WTC11 (cell line): ENCODE measurements around the gene GNAO1. TPM values are rescaled to one million over a fixed set of nuclear protein-coding genes. Genes with fewer than 3 reads are reported as not detected.
A peak's percentile ranks its signal among the peaks of the same experiment; 100 is the strongest.

Experiments used
- ATAC-seq: fragments of 200-7000 bp; cut with Tn5 transposase; 2 replicates; pipeline ENCODE4 v1.10.0; 2021; ENCODE audit warnings: mild to moderate bottlenecking, moderate library complexity
- CTCF ChIA-PET: fragments of 300-600 bp; sonication (Branson Sonifier 250); formaldehyde crosslinking; loops from one replicate; lab custom pipeline; 2021; ENCODE audit warnings: antibody characterized with exemption; lab: Charles Lee
- POLR2A ChIA-PET: fragments of 350-600 bp; sonication (Branson Sonifier 250); formaldehyde crosslinking; loops from one replicate; lab custom pipeline; 2021; ENCODE audit warnings: antibody characterized with exemption; lab: Charles Lee
- DNase-seq: peaks from one replicate; pipeline ENCODE4 v3.0.0; 2021; ENCODE audit warnings: low spot score
- H3K27ac Mint-ChIP-seq: 2 replicates; pipeline ENCODE4 v1.8.0; 2021; ENCODE audit warnings: mixed read lengths
- H3K27me3 Mint-ChIP-seq: 2 replicates; pipeline ENCODE4 v1.8.0; 2021; ENCODE audit warnings: low read depth, mild to moderate bottlenecking, moderate library complexity, mixed read lengths
- H3K36me3 Mint-ChIP-seq: 2 replicates; pipeline ENCODE4 v1.8.0; 2021; ENCODE audit warnings: mixed read lengths
- H3K4me1 Mint-ChIP-seq: 2 replicates; pipeline ENCODE4 v1.8.0; 2022; ENCODE audit warnings: mixed read lengths
- H3K4me3 Mint-ChIP-seq: 2 replicates; pipeline ENCODE4 v1.8.0; 2021; ENCODE audit warnings: mild to moderate bottlenecking, moderate library complexity, mixed read lengths
- H3K9me3 Mint-ChIP-seq: 2 replicates; pipeline ENCODE4 v1.8.0; 2021; ENCODE audit warnings: mixed read lengths
- CREB1 ChIP-seq: sonication (generic); formaldehyde crosslinking; IDR thresholded peaks from 2 replicates; pipeline ENCODE4 v1.8.0; 2023; ENCODE audit warnings: mild to moderate bottlenecking, missing genetic modification reagents
- JUN ChIP-seq: sonication (generic); formaldehyde crosslinking; IDR thresholded peaks from 2 replicates; pipeline ENCODE4 v1.8.0; 2023; ENCODE audit warnings: mild to moderate bottlenecking, missing genetic modification reagents
- OVOL2 ChIP-seq: fragments of 250-450 bp; sonication (Bioruptor Pico); IDR thresholded peaks from 2 replicates; pipeline ENCODE4 v1.9.0; 2021; ENCODE audit warnings: mild to moderate bottlenecking, borderline replicate concordance
- SMAD4 ChIP-seq: sonication (generic); formaldehyde crosslinking; IDR thresholded peaks from 2 replicates; pipeline ENCODE4 v1.8.0; 2022; ENCODE audit warnings: mild to moderate bottlenecking, missing genetic modification reagents
- SP1 ChIP-seq: sonication (generic); formaldehyde crosslinking; conservative IDR thresholded peaks from 2 replicates; pipeline ENCODE4 v1.8.1; 2022; ENCODE audit warnings: missing genetic modification reagents
- TEAD1 ChIP-seq: sonication (generic); formaldehyde crosslinking; IDR thresholded peaks from 2 replicates; pipeline ENCODE4 v1.8.0; 2022; ENCODE audit warnings: mild to moderate bottlenecking, missing genetic modification reagents
- TEAD4 ChIP-seq: sonication (generic); formaldehyde crosslinking; IDR thresholded peaks from 2 replicates; pipeline ENCODE4 v1.8.0; 2022; ENCODE audit warnings: mild to moderate bottlenecking, missing genetic modification reagents
- USF2 ChIP-seq: sonication (generic); formaldehyde crosslinking; IDR thresholded peaks from 2 replicates; pipeline ENCODE4 v1.8.1; 2023; ENCODE audit warnings: mild to moderate bottlenecking, missing genetic modification reagents, moderate library complexity
- ZBTB43 ChIP-seq: sonication (generic); formaldehyde crosslinking; IDR thresholded peaks from 2 replicates; pipeline ENCODE4 v1.8.1; 2023; ENCODE audit warnings: mild to moderate bottlenecking, missing genetic modification reagents
- ZNF281 ChIP-seq: sonication (generic); formaldehyde crosslinking; IDR thresholded peaks from 2 replicates; pipeline ENCODE4 v1.8.0; 2023; ENCODE audit warnings: mild to moderate bottlenecking, missing genetic modification reagents
- total RNA-seq: library from RNA; stranded (reverse); gene quantifications from 3 replicates; pipeline ENCODE4 v1.2.3, GENCODE V29; 2021
- TF ChIP-seq, protein P1 (sequence below): sonication (generic); formaldehyde crosslinking; IDR thresholded peaks from 2 replicates; pipeline ENCODE4 v1.8.1; 2023; ENCODE audit warnings: mild to moderate bottlenecking, moderate library complexity, missing genetic modification reagents
- TF ChIP-seq, protein P2 (sequence below): sonication (generic); formaldehyde crosslinking; IDR thresholded peaks from 2 replicates; pipeline ENCODE4 v1.8.0; 2022; ENCODE audit warnings: mild to moderate bottlenecking, missing genetic modification reagents
- TF ChIP-seq, protein P3 (sequence below): sonication (generic); formaldehyde crosslinking; IDR thresholded peaks from 2 replicates; pipeline ENCODE4 v1.8.0; 2022; ENCODE audit warnings: mild to moderate bottlenecking, missing genetic modification reagents
- TF ChIP-seq, protein P4 (sequence below): sonication (generic); formaldehyde crosslinking; IDR thresholded peaks from 2 replicates; pipeline ENCODE4 v1.8.1; 2022; ENCODE audit warnings: low read depth, missing genetic modification reagents, borderline replicate concordance

The GNAO1 gene
- total RNA-seq, 1 experiment from 2014 or later = 30.6 TPM

DNA sequence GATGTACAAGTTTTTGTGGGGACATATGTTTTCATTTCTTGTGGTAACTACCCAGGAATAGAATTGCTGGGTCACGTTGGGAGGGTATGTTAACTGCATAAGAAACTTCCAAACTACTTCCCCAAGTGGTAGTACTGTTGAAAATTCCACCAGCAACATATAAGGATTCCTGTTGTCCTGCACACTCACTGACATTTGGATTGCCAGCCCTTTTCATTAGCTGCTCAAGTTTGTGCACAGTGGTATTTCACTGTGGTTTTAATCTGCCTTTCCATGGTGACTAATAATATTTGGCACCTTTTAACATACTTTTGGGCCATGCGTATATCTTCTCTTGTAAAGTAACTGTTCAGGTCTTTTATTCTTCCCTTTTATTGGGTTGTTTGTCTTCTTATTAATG, 103.3 kb downstream of the GNAO1 start (continued):
- TF ChIP-seq, protein P1, sequence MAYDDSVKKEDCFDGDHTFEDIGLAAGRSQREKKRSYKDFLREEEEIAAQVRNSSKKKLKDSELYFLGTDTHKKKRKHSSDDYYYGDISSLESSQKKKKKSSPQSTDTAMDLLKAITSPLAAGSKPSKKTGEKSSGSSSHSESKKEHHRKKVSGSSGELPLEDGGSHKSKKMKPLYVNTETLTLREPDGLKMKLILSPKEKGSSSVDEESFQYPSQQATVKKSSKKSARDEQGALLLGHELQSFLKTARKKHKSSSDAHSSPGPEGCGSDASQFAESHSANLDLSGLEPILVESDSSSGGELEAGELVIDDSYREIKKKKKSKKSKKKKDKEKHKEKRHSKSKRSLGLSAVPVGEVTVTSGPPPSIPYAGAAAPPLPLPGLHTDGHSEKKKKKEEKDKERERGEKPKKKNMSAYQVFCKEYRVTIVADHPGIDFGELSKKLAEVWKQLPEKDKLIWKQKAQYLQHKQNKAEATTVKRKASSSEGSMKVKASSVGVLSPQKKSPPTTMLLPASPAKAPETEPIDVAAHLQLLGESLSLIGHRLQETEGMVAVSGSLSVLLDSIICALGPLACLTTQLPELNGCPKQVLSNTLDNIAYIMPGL (CRISPR knock-in tag) = no peak
- TF ChIP-seq, all 79 proteins: peak for 0

- peaks cover 27% of the 10 kb centered on the region for H3K27me3 Mint-ChIP-seq
- no peak for DNase-seq
- ChIA-PET CTCF (interaction anchor here (1.0 to 8.2 kb wide), 4 partner anchors 10 to 31 kb away, joined by 3 to 36 read pairs (median 7); no protein-coding TSS in a partner anchor), POLR2A (no interaction called here)
- H3K27ac Mint-ChIP-seq = no peak overlapping the region
- peaks cover 33% of the 10 kb centered on the region for H3K4me1 Mint-ChIP-seq
- TF ChIP-seq ZBTB43 (CRISPR knock-in tag) = no peak
- TF ChIP-seq SP1 (CRISPR knock-in tag) = no peak
- TF ChIP-seq CREB1 (CRISPR knock-in tag) = no peak
- TF ChIP-seq, protein P2, sequence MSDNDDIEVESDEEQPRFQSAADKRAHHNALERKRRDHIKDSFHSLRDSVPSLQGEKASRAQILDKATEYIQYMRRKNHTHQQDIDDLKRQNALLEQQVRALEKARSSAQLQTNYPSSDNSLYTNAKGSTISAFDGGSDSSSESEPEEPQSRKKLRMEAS (CRISPR knock-in tag) = no peak
- TF ChIP-seq, all 79 proteins: peak for 0
- no peak for ATAC-seq
- Mint-ChIP-seq H3K9me3 (no peaks in the 10 kb centered on the region), H3K36me3 (no peaks in the 10 kb centered on the region), H3K4me3 (no peak overlapping the region)
Observed at GRCh38 chr16:56295059-56295665, 103.9 kb downstream of the GNAO1 start.

- Mint-ChIP-seq H3K36me3 (no peaks in the 10 kb centered on the region), H3K4me1 (peaks cover 33% of the 10 kb centered on the region), H3K4me3 (no peak overlapping the region), H3K9me3 (no peaks in the 10 kb centered on the region), H3K27me3 (peaks cover 27% of the 10 kb centered on the region), H3K27ac (no peak overlapping the region)
- ATAC-seq = peak; percentile 69
- ChIA-PET POLR2A (interaction anchor here (0.9 kb wide), 1 partner anchor 14 kb away, joined by 3 read pairs; no protein-coding TSS in a partner anchor), CTCF (interaction anchor here (0.8 to 8.2 kb wide), 9 partner anchors 9 to 350 kb away, joined by 3 to 36 read pairs (median 5); no protein-coding TSS in a partner anchor)
- no peak for DNase-seq
- TF ChIP-seq, protein P2 (CRISPR knock-in tag) = no peak
- TF ChIP-seq JUN (no peak), ZNF281 (CRISPR knock-in tag) (no peak), TEAD4 (no peak), OVOL2 (CRISPR knock-in tag) (no peak), TEAD1 (no peak), CREB1 (CRISPR knock-in tag) (no peak), SMAD4 (no peak), USF2 (CRISPR knock-in tag) (no peak)
- TF ChIP-seq, protein P3, sequence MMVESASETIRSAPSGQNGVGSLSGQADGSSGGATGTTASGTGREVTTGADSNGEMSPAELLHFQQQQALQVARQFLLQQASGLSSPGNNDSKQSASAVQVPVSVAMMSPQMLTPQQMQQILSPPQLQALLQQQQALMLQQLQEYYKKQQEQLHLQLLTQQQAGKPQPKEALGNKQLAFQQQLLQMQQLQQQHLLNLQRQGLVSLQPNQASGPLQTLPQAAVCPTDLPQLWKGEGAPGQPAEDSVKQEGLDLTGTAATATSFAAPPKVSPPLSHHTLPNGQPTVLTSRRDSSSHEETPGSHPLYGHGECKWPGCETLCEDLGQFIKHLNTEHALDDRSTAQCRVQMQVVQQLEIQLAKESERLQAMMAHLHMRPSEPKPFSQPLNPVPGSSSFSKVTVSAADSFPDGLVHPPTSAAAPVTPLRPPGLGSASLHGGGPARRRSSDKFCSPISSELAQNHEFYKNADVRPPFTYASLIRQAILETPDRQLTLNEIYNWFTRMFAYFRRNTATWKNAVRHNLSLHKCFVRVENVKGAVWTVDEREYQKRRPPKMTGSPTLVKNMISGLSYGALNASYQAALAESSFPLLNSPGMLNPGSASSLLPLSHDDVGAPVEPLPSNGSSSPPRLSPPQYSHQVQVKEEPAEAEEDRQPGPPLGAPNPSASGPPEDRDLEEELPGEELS = no peak
- TF ChIP-seq, protein P1 (CRISPR knock-in tag) = no peak
- TF ChIP-seq, protein P4, sequence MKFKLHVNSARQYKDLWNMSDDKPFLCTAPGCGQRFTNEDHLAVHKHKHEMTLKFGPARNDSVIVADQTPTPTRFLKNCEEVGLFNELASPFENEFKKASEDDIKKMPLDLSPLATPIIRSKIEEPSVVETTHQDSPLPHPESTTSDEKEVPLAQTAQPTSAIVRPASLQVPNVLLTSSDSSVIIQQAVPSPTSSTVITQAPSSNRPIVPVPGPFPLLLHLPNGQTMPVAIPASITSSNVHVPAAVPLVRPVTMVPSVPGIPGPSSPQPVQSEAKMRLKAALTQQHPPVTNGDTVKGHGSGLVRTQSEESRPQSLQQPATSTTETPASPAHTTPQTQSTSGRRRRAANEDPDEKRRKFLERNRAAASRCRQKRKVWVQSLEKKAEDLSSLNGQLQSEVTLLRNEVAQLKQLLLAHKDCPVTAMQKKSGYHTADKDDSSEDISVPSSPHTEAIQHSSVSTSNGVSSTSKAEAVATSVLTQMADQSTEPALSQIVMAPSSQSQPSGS (CRISPR knock-in tag) = no peak
Observed at GRCh38 chr16:56295739-56296527, 104.6 kb downstream of the GNAO1 start.
